Astrocyte (in vitro differentiated cells and primary cell): ENCODE measurements around the gene LGALS9C.
"Not testable (repeated sequence)": the region's sequence is repeated elsewhere in the genome, so short reads cannot be mapped to it uniquely, and the experiment has no call there.

Source experiments
- EZH2 ChIP-seq: IDR thresholded peaks from 2 replicates; pipeline ENCODE4 v1.6.1; 2012; ENCODE audit warnings: mild to moderate bottlenecking, low read length, inconsistent platforms; ENCODE audit not compliant: insufficient read depth
- TF ChIP-seq, protein P1 (sequence below): IDR thresholded peaks from 2 replicates; pipeline ENCODE4 v1.5.1; 2011; ENCODE audit warnings: low read depth, mild to moderate bottlenecking, inconsistent platforms, low read length, moderate library complexity; ENCODE audit not compliant: insufficient read depth

DNA sequence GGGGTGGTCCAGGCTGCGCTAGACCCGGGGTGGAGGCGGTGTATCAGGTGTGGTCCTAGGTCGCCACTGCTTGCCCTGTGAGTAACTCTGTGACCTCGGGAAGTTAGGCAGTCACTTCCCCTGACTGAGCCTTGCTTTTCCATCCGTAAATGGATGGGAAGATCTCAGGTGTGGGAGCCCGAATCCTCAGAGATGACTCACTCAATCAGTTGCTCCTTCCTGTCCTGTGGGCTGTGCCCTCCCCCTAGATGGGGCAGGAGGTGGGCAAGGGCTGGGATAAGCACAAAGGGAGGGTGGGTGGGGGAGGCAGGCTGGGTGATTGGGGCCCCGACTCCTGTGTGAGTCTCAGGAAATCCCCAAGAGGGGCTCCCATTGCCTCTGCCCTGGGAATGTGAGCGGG lies 44.4 kb upstream of the LGALS9C start:
- TF ChIP-seq, protein P1, sequence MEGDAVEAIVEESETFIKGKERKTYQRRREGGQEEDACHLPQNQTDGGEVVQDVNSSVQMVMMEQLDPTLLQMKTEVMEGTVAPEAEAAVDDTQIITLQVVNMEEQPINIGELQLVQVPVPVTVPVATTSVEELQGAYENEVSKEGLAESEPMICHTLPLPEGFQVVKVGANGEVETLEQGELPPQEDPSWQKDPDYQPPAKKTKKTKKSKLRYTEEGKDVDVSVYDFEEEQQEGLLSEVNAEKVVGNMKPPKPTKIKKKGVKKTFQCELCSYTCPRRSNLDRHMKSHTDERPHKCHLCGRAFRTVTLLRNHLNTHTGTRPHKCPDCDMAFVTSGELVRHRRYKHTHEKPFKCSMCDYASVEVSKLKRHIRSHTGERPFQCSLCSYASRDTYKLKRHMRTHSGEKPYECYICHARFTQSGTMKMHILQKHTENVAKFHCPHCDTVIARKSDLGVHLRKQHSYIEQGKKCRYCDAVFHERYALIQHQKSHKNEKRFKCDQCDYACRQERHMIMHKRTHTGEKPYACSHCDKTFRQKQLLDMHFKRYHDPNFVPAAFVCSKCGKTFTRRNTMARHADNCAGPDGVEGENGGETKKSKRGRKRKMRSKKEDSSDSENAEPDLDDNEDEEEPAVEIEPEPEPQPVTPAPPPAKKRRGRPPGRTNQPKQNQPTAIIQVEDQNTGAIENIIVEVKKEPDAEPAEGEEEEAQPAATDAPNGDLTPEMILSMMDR = not testable (repeated sequence)
- TF ChIP-seq EZH2 = not testable (repeated sequence)
